Activated naive CD4-positive, alpha-beta T cell treated with Interleukin-2 at 50 U/mL for 16 hours (primary cell): ENCODE measurements around the gene LRRC27.

Source experiments
- DNase-seq: peaks from one replicate; pipeline ENCODE4 v3.0.0-alpha.2; 2020

LRRC27 gene

GRCh38 chr10:132392811-132393694 is 61.1 kb downstream of the LRRC27 start:
- DNase-seq = no peak

GRCh38 chr10:132393695-132394181 is 61.7 kb downstream of the LRRC27 start:
- no peak for DNase-seq

GRCh38 chr10:132394201-132394811 is 62.3 kb downstream of the LRRC27 start:
- DNase-seq = no peak

- no peak for DNase-seq
Observed at GRCh38 chr10:132394936-132395703, 63.1 kb downstream of the LRRC27 start.

GRCh38 chr10:132395704-132396493 is 63.9 kb downstream of the LRRC27 start:
- DNase-seq = no peak

GRCh38 chr10:132396494-132397035 is 64.6 kb downstream of the LRRC27 start:
- DNase-seq = peak; percentile 64

- DNase-seq = peak; percentile 58
Observed at GRCh38 chr10:132397036-132397541, 65.1 kb downstream of the LRRC27 start, which contains the start of gene PWWP2B. Gene PWWP2B (plus strand): TSS chr10:132397200. CDS start chr10:132397227, 27 bp downstream.

GRCh38 chr10:132397671-132398565 is 65.9 kb downstream of the LRRC27 start:
- DNase-seq = peak; percentile 47

- DNase-seq = no peak
Observed at GRCh38 chr10:132398566-132398991, 66.6 kb downstream of the LRRC27 start.

- DNase-seq = no peak
Observed at GRCh38 chr10:132399117-132400035, 67.4 kb downstream of the LRRC27 start.

- no peak for DNase-seq
Observed at GRCh38 chr10:132400041-132400546, 68.1 kb downstream of the LRRC27 start.

GRCh38 chr10:132400547-132401151 is 68.7 kb downstream of the LRRC27 start:
- DNase-seq = no peak

- no peak for DNase-seq
Observed at GRCh38 chr10:132401401-132402118, 69.6 kb downstream of the LRRC27 start.

- DNase-seq = no peak
Observed at GRCh38 chr10:132402781-132403241, 70.8 kb downstream of the LRRC27 start.

- DNase-seq = no peak
Observed at GRCh38 chr10:132403511-132404168, 71.6 kb downstream of the LRRC27 start.

GRCh38 chr10:132404169-132404880 is 72.3 kb downstream of the LRRC27 start:
- DNase-seq = no peak
